A549 (cell line): Measurements from ENCODE around the gene NTM. TPM values are rescaled to one million over a fixed set of nuclear protein-coding genes. Genes with fewer than 3 reads are reported as not detected.

Experiments used
- ATAC-seq, 2 experiments: fragments of 200-7000 bp in 1 of 2; fragments of >200 bp in 1 of 2; cut with Nextera tagmentation in 1 of 2; cut with Tn5 transposase in 1 of 2; 3 replicates each; pipeline versions ENCODE4 v1.8.0 to v1.9.1; 2018 to 2020; ENCODE audit warnings: mild to moderate bottlenecking in 1 of 2, moderate library complexity in 1 of 2
- CTCF ChIA-PET: fragments of 300-600 bp; sonication (Branson Sonifier 250); formaldehyde crosslinking; extraction: SDS; loops from one replicate; lab custom pipeline; 2021; ENCODE audit warnings: antibody characterized with exemption, inconsistent platforms; lab: Yijun Ruan, JAX
- POLR2A ChIA-PET: fragments of 350-600 bp; formaldehyde crosslinking; extraction: SDS; loops from one replicate; lab custom pipeline; 2021; ENCODE audit warnings: antibody characterized with exemption, inconsistent platforms; lab: Yijun Ruan, JAX
- DNase-seq, 2 experiments: peaks; one replicate each; pipeline versions ENCODE4 v3.0.0 to v3.0.0-alpha.2; 2011 to 2016; ENCODE audit warnings: low read depth in 1 of 2, low spot score in 1 of 2
- FAIRE-seq: peaks from 2 replicates; lab custom pipeline; 2011; peaks lifted over from hg19 to GRCh38; lab: Jason Lieb, UNC
- H3K27ac ChIP-seq, 2 experiments: fragments of >200 bp; sonication (Bioruptor Twin); formaldehyde crosslinking; 3 replicates each; pipeline ENCODE4 v1.5.1; 2016 to 2017
- H3K4me1 ChIP-seq: fragments of >200 bp; sonication (Bioruptor Twin); formaldehyde crosslinking; 3 replicates; pipeline ENCODE4 v1.6.1; 2016
- H3K4me2 ChIP-seq: fragments of >200 bp; sonication (Bioruptor Twin); formaldehyde crosslinking; 3 replicates; pipeline ENCODE4 v1.6.1; 2016
- H3K4me3 ChIP-seq: fragments of >200 bp; sonication (Bioruptor Twin); formaldehyde crosslinking; 3 replicates; pipeline ENCODE4 v1.5.1; 2016
- H3K9me3 ChIP-seq: fragments of >200 bp; sonication (Bioruptor Twin); formaldehyde crosslinking; 3 replicates; pipeline ENCODE4 v1.6.1; 2016
- ATOH8 ChIP-seq: fragments of 250-450 bp; sonication (Bioruptor Pico); IDR thresholded peaks from 2 replicates; pipeline ENCODE4 v1.5.0; 2020; ENCODE audit warnings: low read depth, mild to moderate bottlenecking, moderate library complexity
- CTCF ChIP-seq: fragments of >200 bp; sonication (Bioruptor Twin); formaldehyde crosslinking; IDR thresholded peaks from 3 replicates; pipeline ENCODE4 v1.5.1; 2016
- FOSL2 ChIP-seq, 2 experiments: fragments of 450-650 bp in 1 of 2; fragments of >200 bp in 1 of 2; sonication (Bioruptor Twin) in 1 of 2; formaldehyde crosslinking; IDR thresholded peaks; 2 replicates each; pipeline versions ENCODE4 v1.5.0 to v1.6.1; 2016 to 2020; ENCODE audit warnings: mild to moderate bottlenecking in 1 of 2, moderate library complexity in 1 of 2
- FOXS1 ChIP-seq: fragments of 250-450 bp; sonication (Bioruptor Pico); IDR thresholded peaks from 2 replicates; pipeline ENCODE4 v1.5.0; 2020; ENCODE audit warnings: mild to moderate bottlenecking, moderate library complexity
- HDAC2 ChIP-seq: fragments of 200-600 bp; sonication (generic); IDR thresholded peaks from 2 replicates; pipeline ENCODE4 v1.6.1; 2016
- HES2 ChIP-seq: fragments of >200 bp; sonication (Bioruptor Twin); formaldehyde crosslinking; IDR thresholded peaks from 2 replicates; pipeline ENCODE4 v1.6.1; 2016
- HEYL ChIP-seq: fragments of 250-450 bp; sonication (Bioruptor Pico); IDR thresholded peaks from 2 replicates; pipeline ENCODE4 v1.8.0; 2021; ENCODE audit warnings: mild to moderate bottlenecking, moderate library complexity
- HOXA7 ChIP-seq: fragments of 250-450 bp; sonication (Bioruptor Pico); IDR thresholded peaks from 2 replicates; pipeline ENCODE4 v1.5.0; 2020; ENCODE audit warnings: mild to moderate bottlenecking, moderate library complexity
- HOXB13 ChIP-seq: fragments of 250-450 bp; sonication (Bioruptor Pico); IDR thresholded peaks from 2 replicates; pipeline ENCODE4 v1.5.0; 2020; ENCODE audit warnings: low read depth, mild to moderate bottlenecking, moderate library complexity
- JUN ChIP-seq, 2 experiments: fragments of >200 bp; sonication (Bioruptor Twin); formaldehyde crosslinking; IDR thresholded peaks; 2 replicates in 1 of 2; 3 replicates in 1 of 2; pipeline ENCODE4 v1.6.1; 2016 to 2017
- JUNB ChIP-seq: fragments of >200 bp; sonication (Bioruptor Twin); formaldehyde crosslinking; IDR thresholded peaks from 2 replicates; pipeline ENCODE4 v1.6.1; 2016
- KDM1A ChIP-seq: fragments of 200-600 bp; sonication (generic); IDR thresholded peaks from 2 replicates; pipeline ENCODE4 v1.6.1; 2016; ENCODE audit warnings: low read depth, mild to moderate bottlenecking
- MAX ChIP-seq: IDR thresholded peaks from 2 replicates; pipeline ENCODE4 v1.6.1; 2012
- MAZ ChIP-seq: fragments of 150-350 bp; IDR thresholded peaks from 2 replicates; pipeline ENCODE4 v1.6.1; 2014; ENCODE audit warnings: antibody characterized with exemption, low read depth, low read length, borderline replicate concordance
- PHF8 ChIP-seq: fragments of 200-600 bp; sonication (generic); IDR thresholded peaks from 2 replicates; pipeline ENCODE4 v1.6.1; 2016; ENCODE audit warnings: low read depth, mild to moderate bottlenecking, antibody characterized with exemption, moderate library complexity, borderline replicate concordance
- POLR2AphosphoS2 ChIP-seq: conservative IDR thresholded peaks from 2 replicates; pipeline ENCODE4 v1.6.1; 2012; ENCODE audit warnings: low read length, improper control_type of control experiment, inconsistent platforms
- RAD21 ChIP-seq, 2 experiments: fragments of >200 bp in 1 of 2; sonication (Bioruptor Twin) in 1 of 2; formaldehyde crosslinking in 1 of 2; IDR thresholded peaks in 1 of 2; conservative IDR thresholded peaks in 1 of 2; 2 replicates in 1 of 2; 3 replicates in 1 of 2; pipeline ENCODE4 v1.6.1; 2012 to 2018; ENCODE audit warnings: inconsistent platforms in 1 of 2
- REST ChIP-seq: fragments of 200-600 bp; sonication (generic); IDR thresholded peaks from 2 replicates; pipeline ENCODE4 v1.6.1; 2016; ENCODE audit warnings: antibody characterized with exemption, mild to moderate bottlenecking, moderate library complexity
- SREBF2 ChIP-seq: fragments of 450-650 bp; IDR thresholded peaks from 2 replicates; pipeline ENCODE4 v1.6.1; 2014; ENCODE audit warnings: mild to moderate bottlenecking, moderate library complexity
- TFCP2L1 ChIP-seq: fragments of 250-450 bp; sonication (Bioruptor Pico); IDR thresholded peaks from 2 replicates; pipeline ENCODE4 v1.5.0; 2021; ENCODE audit warnings: mild to moderate bottlenecking
- ZNF302 ChIP-seq: fragments of 250-450 bp; sonication (Bioruptor Pico); IDR thresholded peaks from 2 replicates; pipeline ENCODE4 v1.9.0; 2021; ENCODE audit warnings: inconsistent platforms, mild to moderate bottlenecking, moderate library complexity
- ZSCAN20 ChIP-seq: fragments of 250-450 bp; sonication (Bioruptor Pico); IDR thresholded peaks from 2 replicates; pipeline ENCODE4 v1.8.0; 2022; ENCODE audit warnings: mild to moderate bottlenecking, moderate library complexity
- WGBS: methylation state at CpG from one replicate; pipeline ENCODE4 v1.1.6; 2017; ENCODE audit errors: missing lambda C conversion rate; 5-methylcytosine and 5-hydroxymethylcytosine counted together
- polyA plus RNA-seq, 4 experiments: library from polyadenylated mRNA; depleted of rRNA in 3 of 4; stranded (reverse); fragments of >200 nt; fragmentation: RNase III in 1 of 4; extraction: RNeasy Plus Mini Kit Qiagen cat#74134 plus additional on column Dnase treatment in 1 of 4; gene quantifications; 2 replicates in 3 of 4; 3 replicates in 1 of 4; pipeline ENCODE4 v1.2.3, GENCODE V29; 2011 to 2017

NTM gene
- polyA plus RNA-seq, 2 of the 4 experiments (the other 2 are of a cell fraction): not detected

GRCh38 chr11:132147464-132147863 is 777.0 kb downstream of the NTM start (continued):
- no peak for TF ChIP-seq CTCF
- no peak for TF ChIP-seq MAX

GRCh38 chr11:132154781-132155180 is 784.4 kb downstream of the NTM start:
- DNase-seq (no peak), FAIRE-seq (no peak), ATAC-seq (no peak)
- H3K4me2 ChIP-seq: no peak overlapping the region
- no peak overlapping the region for H3K27ac ChIP-seq
- POLR2A ChIA-PET: no interaction called here
- H3K9me3 ChIP-seq: no peaks in the 10 kb centered on the region
- CTCF ChIA-PET: no interaction called here
- no peak overlapping the region for H3K4me3 ChIP-seq
- WGBS: 2% methylated on average over 4 of the region's 4 CpGs
- no peaks in the 10 kb centered on the region for H3K4me1 ChIP-seq
- TF ChIP-seq PHF8 (no peak), KDM1A (no peak), MAZ (no peak), FOSL2 (IDR thresholded peaks at IDR 0.05) (no peak), FOSL2 (CRISPR knock-in tag; IDR thresholded peaks at IDR 0.05) (no peak), JUN (IDR thresholded peaks at IDR 0.05) (no peak), HES2 (no peak), ZNF302 (CRISPR knock-in tag) (no peak), HDAC2 (no peak), RAD21 (conservative IDR thresholded peaks at IDR 0.05 in 1 of 2, IDR thresholded peaks at IDR 0.05 in 1 of 2) (no peak), JUNB (no peak), ZSCAN20 (CRISPR knock-in tag) (no peak), ATOH8 (CRISPR knock-in tag) (no peak), HOXB13 (CRISPR knock-in tag) (no peak), SREBF2 (no peak), MAX (no peak)

- ChIA-PET POLR2A (no interaction called here), CTCF (no interaction called here)
- H3K9me3 ChIP-seq: no peaks in the 10 kb centered on the region
- FAIRE-seq: no peak
- no peak overlapping the region for H3K4me2 ChIP-seq
- TF ChIP-seq TFCP2L1 (CRISPR knock-in tag) (no peak), RAD21 (conservative IDR thresholded peaks at IDR 0.05 in 1 of 2, IDR thresholded peaks at IDR 0.05 in 1 of 2) (peak in 1 of 2 experiments; percentile 13; a peak in 1 of 5 replicates)
- H3K4me1 ChIP-seq: no peaks in the 10 kb centered on the region
- H3K27ac ChIP-seq: no peak overlapping the region
- 0% methylated on average over 3 of the region's 3 CpGs for WGBS
- peak in 1 of 2 experiments; percentile 17 for DNase-seq
- peak in 1 of 2 experiments; percentile 67; a peak in 2 of 6 replicates for ATAC-seq
- no peak overlapping the region for H3K4me3 ChIP-seq
Measured at GRCh38 chr11:132158091-132158490, 787.7 kb downstream of the NTM start.

GRCh38 chr11:132158696-132159095 is 788.3 kb downstream of the NTM start:
- no peak for TF ChIP-seq HEYL (CRISPR knock-in tag)
- no peak for TF ChIP-seq REST
- TF ChIP-seq HOXA7: no peak
- no peak for TF ChIP-seq FOXS1 (CRISPR knock-in tag)
- no peak for TF ChIP-seq POLR2AphosphoS2
- CTCF ChIA-PET: no interaction called here
- Histone ChIP-seq H3K9me3 (no peaks in the 10 kb centered on the region), H3K27ac (no peak overlapping the region), H3K4me1 (no peaks in the 10 kb centered on the region), H3K4me3 (no peak overlapping the region), H3K4me2 (no peak overlapping the region)
- POLR2A ChIA-PET: no interaction called here
- FAIRE-seq (no peak), DNase-seq (no peak), ATAC-seq (no peak)
- WGBS: 33% methylated on average over 2 of the region's 2 CpGs
